Omental fat pad (tissue), 4 donors: ENCODE data around the gene ESCO1. TPM values are rescaled to one million over a fixed set of nuclear protein-coding genes. Genes with fewer than 3 reads are reported as not detected.
"Not testable (repeated sequence)": the region's sequence is repeated elsewhere in the genome, so short reads cannot be mapped to it uniquely, and the experiment has no call there.

Experiments
- ATAC-seq: fragments of 150-250 bp; one replicate; pipeline ENCODE4 v1.9.1; 2016; ENCODE audit warnings: mild to moderate bottlenecking, moderate library complexity; ENCODE audit not compliant: low FRiP score
- DNase-seq: peaks from one replicate; pipeline ENCODE4 v3.0.0-alpha.2; 2019; ENCODE audit warnings: low spot score
- CTCF ChIP-seq, 3 donors: fragments of 450-650 bp; IDR thresholded peaks; one replicate each; pipeline ENCODE4 v1.5.1; 2016 to 2017; ENCODE audit warnings: antibody characterized with exemption in 3 of 3, mild to moderate bottlenecking in 3 of 3, moderate library complexity in 2 of 3
- total RNA-seq, 4 donors: library from RNA; depleted of rRNA; stranded (reverse); fragments of >200 nt; gene quantifications; one replicate each; pipeline ENCODE4 v1.1.0, GENCODE V29; 2016

Gene ESCO1
- total RNA-seq, 4 donors from 2014 or later = 8.6 to 13.2 (median 11.5) TPM

GRCh38 chr18:21629089-21629832, 28.8 kb upstream of the ESCO1 start:
- ATAC-seq = no peak
- no peak for DNase-seq
- no peak for TF ChIP-seq CTCF (IDR thresholded peaks at IDR 0.05)

- ATAC-seq, DNase-seq: not testable (repeated sequence)
These were observed 21.1 kb upstream of the ESCO1 start for GRCh38 chr18:21621640-21622039.

GRCh38 chr18:21612125-21613039, 11.9 kb upstream of the ESCO1 start, which contains the start of gene SNRPD1:
Gene SNRPD1, plus strand, starts transcription at chr18:21612314. Its CDS starts 116 bp downstream, at chr18:21612430.
- DNase-seq = peak; percentile 65
- ATAC-seq = peak; percentile 100
- peak in 2 of 3 donors; percentile 48 to 55 for TF ChIP-seq CTCF (IDR thresholded peaks at IDR 0.05)

DNA sequence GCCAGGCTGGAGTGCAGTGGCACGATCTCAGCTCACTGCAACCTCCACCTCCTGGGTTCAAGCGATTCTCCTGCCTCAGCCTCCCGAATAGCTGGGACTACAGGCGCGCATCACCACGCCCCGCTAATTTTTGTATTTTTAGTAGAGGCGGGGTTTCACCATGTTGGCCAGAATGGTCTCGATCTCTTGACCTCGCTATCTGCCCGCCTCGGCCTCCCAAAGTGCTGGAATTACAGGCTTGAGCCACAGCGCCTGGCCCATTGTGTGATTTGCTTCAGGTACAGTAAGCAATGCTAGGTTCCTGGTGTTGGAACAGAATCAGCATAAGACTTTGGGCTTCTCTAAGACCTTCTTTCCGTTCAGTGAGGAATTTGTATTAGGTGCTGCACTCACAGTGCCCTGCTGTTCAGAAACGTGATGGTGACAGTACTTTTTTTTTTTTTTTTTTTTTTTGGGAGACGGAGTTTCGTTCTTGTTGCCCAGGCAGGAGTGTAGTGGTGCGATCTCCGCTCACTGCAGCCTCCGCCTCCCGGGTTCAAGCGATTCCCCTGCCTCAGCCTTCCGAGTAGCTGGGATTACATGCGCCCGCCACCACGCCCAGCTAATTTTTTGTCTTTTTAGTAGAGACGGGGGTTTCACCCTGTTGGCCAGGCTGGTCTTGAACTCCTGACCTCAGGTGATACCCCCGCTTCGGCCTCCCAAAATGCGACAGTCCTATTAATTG, 11.1 kb upstream of the ESCO1 start:
- DNase-seq, ATAC-seq: not testable (repeated sequence)

DNA sequence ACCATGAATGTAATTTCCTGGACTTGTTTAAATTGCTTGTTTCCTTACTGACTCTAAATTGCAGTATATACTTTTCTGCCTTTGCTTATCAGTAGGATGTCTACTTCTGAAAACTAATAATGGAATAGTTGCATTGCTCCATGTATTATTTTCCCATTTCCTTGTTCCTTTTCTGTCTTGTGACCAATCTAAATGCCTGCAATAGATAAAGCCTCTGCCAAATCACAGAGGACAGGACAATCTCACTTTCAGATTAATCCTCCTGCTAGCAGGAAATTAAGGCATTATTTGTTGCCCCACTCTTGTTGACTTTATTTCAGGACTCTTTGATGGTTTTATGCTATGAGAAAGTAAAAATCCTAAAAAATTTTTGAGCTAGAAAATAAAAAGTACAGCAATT, 4.7 kb upstream of the ESCO1 start:
- no peak for DNase-seq
- TF ChIP-seq CTCF (IDR thresholded peaks at IDR 0.05) = no peak
- ATAC-seq = no peak

DNA sequence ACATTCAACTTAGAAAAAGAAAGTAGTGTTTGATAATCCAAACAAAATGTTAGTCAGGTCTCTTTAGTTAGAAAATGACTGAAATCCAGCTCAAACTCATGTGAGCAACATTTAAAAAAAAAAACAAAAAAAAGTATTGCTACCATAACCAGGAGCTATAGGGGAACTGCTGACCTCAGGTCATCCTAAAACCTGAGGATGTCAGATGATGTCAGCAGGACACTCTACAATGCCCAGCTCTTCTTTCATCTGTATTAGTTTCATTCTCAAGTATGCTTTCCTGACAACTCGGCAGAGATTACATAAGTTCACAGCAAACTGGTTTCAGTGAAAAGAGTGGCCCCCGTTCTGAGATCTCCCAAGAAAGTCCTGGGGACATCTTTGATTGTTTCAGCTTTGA, 4.2 kb upstream of the ESCO1 start:
- no peak for TF ChIP-seq CTCF (IDR thresholded peaks at IDR 0.05)
- no peak for ATAC-seq
- no peak for DNase-seq

DNA sequence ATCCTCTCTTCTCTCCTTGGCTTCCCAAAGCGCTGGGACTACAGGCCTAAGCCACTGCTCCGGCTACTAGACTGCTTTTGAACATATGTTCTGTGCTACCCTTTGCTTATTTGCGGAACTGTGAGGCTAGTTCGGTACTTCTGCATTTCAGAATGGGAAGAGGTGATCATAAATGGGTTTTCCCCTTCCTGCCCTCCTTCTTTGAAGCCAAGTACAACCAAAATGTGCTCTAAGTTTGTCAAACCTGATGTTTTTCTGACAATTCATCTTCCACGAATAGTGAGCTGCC, 1.7 kb upstream of the ESCO1 start:
- no peak for TF ChIP-seq CTCF (IDR thresholded peaks at IDR 0.05)
- ATAC-seq = no peak

More for the DNA sequence above, 1.7 kb upstream of the ESCO1 start:
- DNase-seq = no peak
